Hepatocyte (in vitro differentiated cells): ENCODE measurements around the gene SHCBP1L. TPM values are rescaled to one million over a fixed set of nuclear protein-coding genes. Genes with fewer than 3 reads are reported as not detected.
"Not testable (repeated sequence)": the region's sequence is repeated elsewhere in the genome, so short reads cannot be mapped to it uniquely, and the experiment has no call there.

Experiments
- DNase-seq: peaks from one replicate; pipeline ENCODE4 v3.0.0-alpha.2; 2016; ENCODE audit warnings: low spot score
- H2AFZ ChIP-seq: fragments of 200-600 bp; sonication (generic); 2 replicates; pipeline ENCODE4 v1.6.0; 2016; ENCODE audit warnings: antibody characterized with exemption, mild to moderate bottlenecking
- H3K27ac ChIP-seq: fragments of 200-600 bp; sonication (generic); 2 replicates; pipeline ENCODE4 v1.5.1; 2016; ENCODE audit warnings: mild to moderate bottlenecking
- H3K27me3 ChIP-seq: fragments of 200-600 bp; sonication (generic); 2 replicates; pipeline ENCODE4 v1.6.1; 2016
- H3K36me3 ChIP-seq: fragments of 200-600 bp; sonication (generic); replicated peaks from 2 replicates; pipeline ENCODE4 v1.5.1; 2016; ENCODE audit warnings: low read depth; ENCODE audit not compliant: insufficient read depth
- H3K4me1 ChIP-seq: fragments of 200-600 bp; sonication (generic); 2 replicates; pipeline ENCODE4 v1.5.1; 2016; ENCODE audit warnings: mild to moderate bottlenecking, moderate library complexity; ENCODE audit not compliant: insufficient read depth
- H3K4me2 ChIP-seq: fragments of 200-600 bp; sonication (generic); 2 replicates; pipeline ENCODE4 v1.6.0; 2016
- H3K4me3 ChIP-seq: fragments of 200-600 bp; sonication (generic); 2 replicates; pipeline ENCODE4 v1.5.1; 2016; ENCODE audit warnings: mild to moderate bottlenecking
- H3K79me2 ChIP-seq: fragments of 200-600 bp; sonication (generic); 2 replicates; pipeline ENCODE4 v1.6.0; 2017; ENCODE audit warnings: mild to moderate bottlenecking
- H3K9me2 ChIP-seq: fragments of 200-600 bp; sonication (generic); replicated peaks from 2 replicates; pipeline ENCODE4 v1.6.0; 2017; ENCODE audit warnings: mild to moderate bottlenecking; ENCODE audit not compliant: insufficient read depth
- H3K9me3 ChIP-seq: fragments of 200-600 bp; sonication (generic); 2 replicates; pipeline ENCODE4 v1.5.1; 2016; ENCODE audit warnings: low read depth, mild to moderate bottlenecking
- H4K20me1 ChIP-seq: fragments of 200-600 bp; sonication (generic); 2 replicates; pipeline ENCODE4 v1.6.0; 2016; ENCODE audit warnings: mild to moderate bottlenecking; ENCODE audit not compliant: insufficient read depth, poor library complexity, severe bottlenecking
- CTCF ChIP-seq: fragments of 200-600 bp; sonication (generic); IDR thresholded peaks from 2 replicates; pipeline ENCODE4 v1.5.1; 2016; ENCODE audit warnings: antibody characterized with exemption, mild to moderate bottlenecking; ENCODE audit not compliant: poor library complexity
- EZH2 ChIP-seq: fragments of 200-600 bp; sonication (generic); IDR thresholded peaks from 2 replicates; pipeline ENCODE4 v1.6.1; 2016; ENCODE audit warnings: antibody characterized with exemption, mild to moderate bottlenecking, borderline replicate concordance
- EZH2phosphoT487 ChIP-seq: fragments of 200-600 bp; sonication (generic); IDR thresholded peaks from one replicate; pipeline ENCODE4 v1.6.1; 2018; ENCODE audit warnings: antibody characterized with exemption, mild to moderate bottlenecking, low read depth, moderate library complexity; ENCODE audit not compliant: unreplicated experiment, severe bottlenecking
- WGBS: methylation state at CpG from one replicate; pipeline ENCODE4 v1.1.6; 2016; ENCODE audit warnings: low lambda C conversion rate; ENCODE audit errors: missing lambda C conversion rate; 5-methylcytosine and 5-hydroxymethylcytosine counted together
- polyA plus RNA-seq: library from polyadenylated mRNA; unstranded; fragments of >200 nt; fragmentation: Nextera tagmentation; extraction: Ambion mirVana; gene quantifications from 2 replicates; pipeline ENCODE4 v1.2.1, GENCODE V29; 2016
- total RNA-seq: library from RNA; depleted of rRNA; stranded (reverse); fragments of >200 nt; gene quantifications from 2 replicates; pipeline ENCODE4 v1.2.3, GENCODE V29; 2014

SHCBP1L gene
- total and polyA plus RNA-seq, 2 experiments from 2014 or later: not detected

GRCh38 chr1:182905321-182905720 is 47.6 kb downstream of the SHCBP1L start:
- TF ChIP-seq EZH2phosphoT487 (no peak), CTCF (no peak), EZH2 (no peak)
- Histone ChIP-seq H4K20me1 (no peaks in the 10 kb centered on the region), H3K9me2 (no peaks in the 10 kb centered on the region), H3K9me3 (no peaks in the 10 kb centered on the region), H3K79me2 (no peaks in the 10 kb centered on the region), H2AFZ (no peak overlapping the region), H3K36me3 (no peaks in the 10 kb centered on the region), H3K4me3 (no peak overlapping the region), H3K4me1 (no peaks in the 10 kb centered on the region), H3K27ac (no peak overlapping the region), H3K27me3 (no peaks in the 10 kb centered on the region), H3K4me2 (no peak overlapping the region)
- DNase-seq: no peak
- WGBS: 93% methylated on average over 2 of the region's 2 CpGs

GRCh38 chr1:182901946-182902345 is 51.0 kb downstream of the SHCBP1L start:
- H4K20me1 ChIP-seq, DNase-seq, H3K36me3 ChIP-seq, H3K4me2 ChIP-seq, H3K27ac ChIP-seq, H3K4me1 ChIP-seq, H3K27me3 ChIP-seq, H3K9me3 ChIP-seq, H3K9me2 ChIP-seq, H2AFZ ChIP-seq, H3K79me2 ChIP-seq, H3K4me3 ChIP-seq: not testable (repeated sequence)
- WGBS: 90% methylated on average over 5 of the region's 5 CpGs

- Histone ChIP-seq H2AFZ (no peak overlapping the region), H3K27ac (no peak overlapping the region), H3K9me3 (no peaks in the 10 kb centered on the region), H3K4me3 (no peak overlapping the region), H3K36me3 (no peaks in the 10 kb centered on the region), H3K4me2 (no peak overlapping the region), H4K20me1 (no peaks in the 10 kb centered on the region), H3K79me2 (no peaks in the 10 kb centered on the region), H3K9me2 (no peaks in the 10 kb centered on the region), H3K4me1 (no peaks in the 10 kb centered on the region), H3K27me3 (no peaks in the 10 kb centered on the region)
- WGBS: 87% methylated on average over 2 of the region's 2 CpGs
- TF ChIP-seq CTCF (no peak), EZH2 (no peak), EZH2phosphoT487 (no peak)
- DNase-seq: no peak
Observed at GRCh38 chr1:182897696-182898095, 55.3 kb downstream of the SHCBP1L start.

- Histone ChIP-seq H3K9me3 (no peaks in the 10 kb centered on the region), H3K36me3 (no peaks in the 10 kb centered on the region), H3K27me3 (no peaks in the 10 kb centered on the region), H3K4me3 (no peak overlapping the region), H3K4me2 (no peak overlapping the region), H3K9me2 (no peaks in the 10 kb centered on the region), H3K27ac (no peak overlapping the region), H3K79me2 (no peaks in the 10 kb centered on the region), H4K20me1 (no peaks in the 10 kb centered on the region), H3K4me1 (no peaks in the 10 kb centered on the region), H2AFZ (no peak overlapping the region)
- WGBS: 92% methylated on average over 9 of the region's 9 CpGs
- DNase-seq: no peak
- TF ChIP-seq CTCF (no peak), EZH2 (no peak), EZH2phosphoT487 (no peak)
Observed at GRCh38 chr1:182890927-182891610, 61.9 kb downstream of the SHCBP1L start.
